WTC11 (cell line): ENCODE measurements around the gene CSNK1G3. TPM values are rescaled to one million over a fixed set of nuclear protein-coding genes. Genes with fewer than 3 reads are reported as not detected.

Experiments
- ATAC-seq: fragments of 200-7000 bp; cut with Tn5 transposase; 2 replicates; pipeline ENCODE4 v1.10.0; 2021; ENCODE audit warnings: mild to moderate bottlenecking, moderate library complexity
- CTCF ChIA-PET: fragments of 300-600 bp; sonication (Branson Sonifier 250); formaldehyde crosslinking; loops from one replicate; lab custom pipeline; 2021; ENCODE audit warnings: antibody characterized with exemption; lab: Charles Lee
- POLR2A ChIA-PET: fragments of 350-600 bp; sonication (Branson Sonifier 250); formaldehyde crosslinking; loops from one replicate; lab custom pipeline; 2021; ENCODE audit warnings: antibody characterized with exemption; lab: Charles Lee
- DNase-seq: peaks from one replicate; pipeline ENCODE4 v3.0.0; 2021; ENCODE audit warnings: low spot score
- H3K27ac Mint-ChIP-seq: 2 replicates; pipeline ENCODE4 v1.8.0; 2021; ENCODE audit warnings: mixed read lengths
- H3K27me3 Mint-ChIP-seq: 2 replicates; pipeline ENCODE4 v1.8.0; 2021; ENCODE audit warnings: low read depth, mild to moderate bottlenecking, moderate library complexity, mixed read lengths
- H3K36me3 Mint-ChIP-seq: 2 replicates; pipeline ENCODE4 v1.8.0; 2021; ENCODE audit warnings: mixed read lengths
- H3K4me1 Mint-ChIP-seq: 2 replicates; pipeline ENCODE4 v1.8.0; 2022; ENCODE audit warnings: mixed read lengths
- H3K4me3 Mint-ChIP-seq: 2 replicates; pipeline ENCODE4 v1.8.0; 2021; ENCODE audit warnings: mild to moderate bottlenecking, moderate library complexity, mixed read lengths
- H3K9me3 Mint-ChIP-seq: 2 replicates; pipeline ENCODE4 v1.8.0; 2021; ENCODE audit warnings: mixed read lengths
- CREM ChIP-seq: sonication (generic); formaldehyde crosslinking; IDR thresholded peaks from 2 replicates; pipeline ENCODE4 v1.8.1; 2022; ENCODE audit warnings: mild to moderate bottlenecking, missing genetic modification reagents, moderate library complexity
- EMX1 ChIP-seq: fragments of 250-450 bp; sonication (Bioruptor Pico); IDR thresholded peaks from 2 replicates; pipeline ENCODE4 v1.8.0; 2021; ENCODE audit warnings: mild to moderate bottlenecking
- FOXJ3 ChIP-seq: sonication (generic); formaldehyde crosslinking; IDR thresholded peaks from 2 replicates; pipeline ENCODE4 v1.9.0; 2021; ENCODE audit warnings: missing genetic modification reagents, mild to moderate bottlenecking, borderline replicate concordance
- GRHL2 ChIP-seq: fragments of 250-450 bp; sonication (Bioruptor Pico); IDR thresholded peaks from 2 replicates; pipeline ENCODE4 v1.8.0; 2022; ENCODE audit warnings: mild to moderate bottlenecking, moderate library complexity; ENCODE audit not compliant: insufficient replicate concordance, severe bottlenecking
- MYBL2 ChIP-seq: sonication (generic); formaldehyde crosslinking; IDR thresholded peaks from 2 replicates; pipeline ENCODE4 v1.8.1; 2023; ENCODE audit warnings: mild to moderate bottlenecking, moderate library complexity, missing genetic modification reagents
- NR3C1 ChIP-seq: sonication (generic); formaldehyde crosslinking; conservative IDR thresholded peaks from 2 replicates; pipeline ENCODE4 v1.8.1; 2023; ENCODE audit warnings: low read depth, mild to moderate bottlenecking, missing genetic modification reagents
- RORB ChIP-seq: fragments of 250-450 bp; sonication (Bioruptor Pico); IDR thresholded peaks from 2 replicates; pipeline ENCODE4 v1.9.0; 2021; ENCODE audit warnings: mild to moderate bottlenecking
- SP1 ChIP-seq: sonication (generic); formaldehyde crosslinking; conservative IDR thresholded peaks from 2 replicates; pipeline ENCODE4 v1.8.1; 2022; ENCODE audit warnings: missing genetic modification reagents
- TEAD4 ChIP-seq: sonication (generic); formaldehyde crosslinking; IDR thresholded peaks from 2 replicates; pipeline ENCODE4 v1.8.0; 2022; ENCODE audit warnings: mild to moderate bottlenecking, missing genetic modification reagents
- TP53 ChIP-seq: sonication (generic); formaldehyde crosslinking; IDR thresholded peaks from 2 replicates; pipeline ENCODE4 v1.8.1; 2023; ENCODE audit warnings: mild to moderate bottlenecking, missing genetic modification reagents
- ZNF121 ChIP-seq: sonication (generic); formaldehyde crosslinking; IDR thresholded peaks from 2 replicates; pipeline ENCODE4 v1.8.0; 2023; ENCODE audit warnings: missing genetic modification reagents
- ZNF263 ChIP-seq: sonication (generic); formaldehyde crosslinking; IDR thresholded peaks from 2 replicates; pipeline ENCODE4 v1.8.1; 2022; ENCODE audit warnings: low read depth, mild to moderate bottlenecking, moderate library complexity, missing genetic modification reagents
- ZNF423 ChIP-seq: fragments of 250-450 bp; sonication (Bioruptor Pico); IDR thresholded peaks from 2 replicates; pipeline ENCODE4 v2.1.2; 2022; ENCODE audit warnings: mild to moderate bottlenecking, moderate library complexity
- total RNA-seq: library from RNA; stranded (reverse); gene quantifications from 3 replicates; pipeline ENCODE4 v1.2.3, GENCODE V29; 2021
- TF ChIP-seq, protein P1 (sequence below): fragments of 250-450 bp; sonication (Bioruptor Pico); IDR thresholded peaks from 2 replicates; pipeline ENCODE4 v2.1.2; 2022; ENCODE audit warnings: mild to moderate bottlenecking, moderate library complexity
- TF ChIP-seq, protein P2 (sequence below): sonication (generic); formaldehyde crosslinking; IDR thresholded peaks from 2 replicates; pipeline ENCODE4 v1.8.1; 2023; ENCODE audit warnings: mild to moderate bottlenecking, missing genetic modification reagents, moderate library complexity
- TF ChIP-seq, protein P3 (sequence below): fragments of 200-600 bp; IDR thresholded peaks from 2 replicates; pipeline ENCODE4 v1.8.0; 2022; ENCODE audit warnings: antibody characterized with exemption
- TF ChIP-seq, protein P4 (sequence below): fragments of 250-450 bp; sonication (Bioruptor Pico); IDR thresholded peaks from 2 replicates; pipeline ENCODE4 v1.9.0; 2021; ENCODE audit warnings: moderate library complexity, mild to moderate bottlenecking, inconsistent platforms, borderline replicate concordance
- TF ChIP-seq, protein P5 (sequence below): sonication (generic); formaldehyde crosslinking; IDR thresholded peaks from 2 replicates; pipeline ENCODE4 v1.8.1; 2023; ENCODE audit warnings: mild to moderate bottlenecking, moderate library complexity, missing genetic modification reagents
- TF ChIP-seq, protein P6 (sequence below): sonication (generic); formaldehyde crosslinking; IDR thresholded peaks from 2 replicates; pipeline ENCODE4 v1.8.0; 2023; ENCODE audit warnings: mild to moderate bottlenecking, missing genetic modification reagents
- TF ChIP-seq, protein P7 (sequence below): sonication (generic); formaldehyde crosslinking; IDR thresholded peaks from 2 replicates; pipeline ENCODE4 v1.8.1; 2022; ENCODE audit warnings: mild to moderate bottlenecking, missing genetic modification reagents, moderate library complexity, borderline replicate concordance

The CSNK1G3 gene
- total RNA-seq, 1 experiment from 2014 or later = 51.2 TPM

DNA sequence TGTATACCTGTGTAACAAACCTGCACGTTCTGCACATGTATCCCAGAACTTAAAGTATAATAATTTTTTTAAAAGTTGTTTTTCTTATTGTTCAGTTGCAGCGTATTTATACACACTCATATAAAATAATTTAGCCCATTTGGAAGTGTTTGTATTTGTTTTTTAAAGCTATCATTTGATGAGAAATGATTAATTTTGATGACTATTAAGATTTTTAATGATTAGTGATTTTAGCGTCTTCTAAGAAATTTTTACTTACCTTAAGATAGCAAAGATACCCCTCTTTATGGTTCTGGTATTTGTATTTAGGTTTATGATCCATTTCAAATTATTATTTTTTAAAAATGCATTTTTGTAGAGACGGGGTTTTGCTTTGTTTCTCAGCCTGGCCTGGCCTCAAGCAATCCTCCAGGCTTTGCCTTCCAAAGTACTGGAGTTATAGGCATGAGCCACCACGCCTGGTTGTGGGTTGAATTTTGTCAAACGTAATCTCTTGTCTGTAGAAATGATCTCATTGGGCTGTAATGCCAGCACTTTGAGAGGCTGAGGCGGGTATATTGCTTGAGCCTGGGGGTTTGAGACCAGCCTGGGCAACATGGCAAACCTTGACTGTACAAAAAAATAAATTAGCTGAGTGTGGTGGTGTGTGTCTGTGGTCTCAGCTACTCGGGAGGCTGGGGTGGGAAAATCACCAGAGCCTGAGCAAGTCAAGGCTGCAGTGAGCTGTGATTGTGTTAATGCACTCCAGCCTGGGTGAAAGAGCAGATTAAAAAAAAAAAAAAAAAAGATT, 26.9 kb downstream of the CSNK1G3 start:
- DNase-seq = no peak
- Mint-ChIP-seq H3K27me3 (no peaks in the 10 kb centered on the region), H3K36me3 (0 out of 2 replicates have a peak, but pooled peaks cover under 1% of the 10 kb centered on the region), H3K9me3 (peaks cover under 1% of the 10 kb centered on the region; the same call in 1 of the 2 replicates), H3K4me3 (no peak overlapping the region), H3K4me1 (peaks cover 43% of the 10 kb centered on the region), H3K27ac (peak overlapping the region; percentile 80; the same call in 1 of the 2 replicates)
- peak; percentile 64 for ATAC-seq
- CTCF ChIA-PET = interaction anchor here (0.7 kb wide), 1 partner anchor 20 kb away, joined by 4 read pairs; no protein-coding TSS in a partner anchor
- TF ChIP-seq SP1 (CRISPR knock-in tag) = no peak
- no peak for TF ChIP-seq TP53 (CRISPR knock-in tag)
- TF ChIP-seq, protein P1, sequence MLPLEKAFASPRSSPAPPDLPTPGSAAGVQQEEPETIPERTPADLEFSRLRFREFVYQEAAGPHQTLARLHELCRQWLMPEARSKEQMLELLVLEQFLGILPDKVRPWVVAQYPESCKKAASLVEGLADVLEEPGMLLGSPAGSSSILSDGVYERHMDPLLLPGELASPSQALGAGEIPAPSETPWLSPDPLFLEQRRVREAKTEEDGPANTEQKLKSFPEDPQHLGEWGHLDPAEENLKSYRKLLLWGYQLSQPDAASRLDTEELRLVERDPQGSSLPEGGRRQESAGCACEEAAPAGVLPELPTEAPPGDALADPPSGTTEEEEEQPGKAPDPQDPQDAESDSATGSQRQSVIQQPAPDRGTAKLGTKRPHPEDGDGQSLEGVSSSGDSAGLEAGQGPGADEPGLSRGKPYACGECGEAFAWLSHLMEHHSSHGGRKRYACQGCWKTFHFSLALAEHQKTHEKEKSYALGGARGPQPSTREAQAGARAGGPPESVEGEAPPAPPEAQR = no peak
- TF ChIP-seq RORB (CRISPR knock-in tag) = no peak
- TF ChIP-seq FOXJ3 (CRISPR knock-in tag) = no peak
- POLR2A ChIA-PET = interaction anchor here (0.7 kb wide), 1 partner anchor 10 kb away, joined by 8 read pairs; no protein-coding TSS in a partner anchor

DNA sequence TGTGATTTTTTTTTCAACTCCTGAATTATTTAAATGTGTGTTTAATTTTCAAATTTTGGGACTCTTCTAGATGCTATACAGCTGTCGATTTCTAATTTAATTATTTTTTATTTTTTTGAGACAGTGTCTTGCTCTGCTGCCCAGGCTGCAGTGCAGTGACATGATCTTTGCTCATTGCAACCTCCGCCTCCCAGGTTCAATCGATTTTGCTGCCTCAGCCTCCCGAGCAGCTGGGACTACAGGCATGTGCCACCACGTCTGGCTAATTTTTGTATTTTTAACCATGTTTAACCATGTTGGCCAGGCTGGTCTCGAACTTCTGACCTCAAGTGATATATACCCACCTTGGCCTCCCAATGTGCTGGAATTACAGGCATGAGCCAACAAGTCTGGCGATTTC, 28.6 kb downstream of the CSNK1G3 start:
- peaks cover 34% of the 10 kb centered on the region for H3K4me1 Mint-ChIP-seq
- no peak overlapping the region for H3K4me3 Mint-ChIP-seq
- peaks cover 7% of the 10 kb centered on the region for H3K9me3 Mint-ChIP-seq
- TF ChIP-seq NR3C1 (CRISPR knock-in tag) (no peak), ZNF121 (CRISPR knock-in tag) (peak; percentile 73; the same call in 1 of the 2 replicates)
- TF ChIP-seq, protein P2, sequence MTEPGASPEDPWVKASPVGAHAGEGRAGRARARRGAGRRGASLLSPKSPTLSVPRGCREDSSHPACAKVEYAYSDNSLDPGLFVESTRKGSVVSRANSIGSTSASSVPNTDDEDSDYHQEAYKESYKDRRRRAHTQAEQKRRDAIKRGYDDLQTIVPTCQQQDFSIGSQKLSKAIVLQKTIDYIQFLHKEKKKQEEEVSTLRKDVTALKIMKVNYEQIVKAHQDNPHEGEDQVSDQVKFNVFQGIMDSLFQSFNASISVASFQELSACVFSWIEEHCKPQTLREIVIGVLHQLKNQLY (CRISPR knock-in tag) = no peak
- TF ChIP-seq, all 79 proteins: peak for 1
- ATAC-seq = no peak
- POLR2A ChIA-PET = no interaction called here
- Mint-ChIP-seq H3K27me3 (no peaks in the 10 kb centered on the region), H3K36me3 (peaks cover 9% of the 10 kb centered on the region), H3K27ac (no peak overlapping the region)
- CTCF ChIA-PET = interaction anchor here (1.2 kb wide), 1 partner anchor 135 kb away, joined by 3 read pairs; no protein-coding TSS in a partner anchor
- DNase-seq = no peak

DNA sequence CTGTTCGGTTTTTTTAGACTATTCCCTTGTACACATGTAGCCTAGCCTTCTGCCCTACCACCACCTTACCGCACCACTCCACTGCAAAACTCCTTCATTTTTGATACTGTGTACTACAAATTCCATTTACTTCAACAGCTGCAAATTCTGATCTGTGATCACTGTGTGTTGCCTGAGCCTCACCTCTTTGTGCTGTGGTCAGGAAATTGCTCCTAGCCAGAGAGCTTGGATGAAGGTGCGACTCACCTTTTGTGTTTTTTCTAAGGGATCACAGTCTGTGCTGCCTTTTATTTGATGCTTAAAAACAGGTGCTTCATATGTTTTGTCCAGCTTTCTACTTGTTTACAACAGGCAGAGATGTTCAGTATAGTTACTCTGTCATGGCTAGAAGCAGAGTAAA, 31.5 kb downstream of the CSNK1G3 start:
- peaks cover 10% of the 10 kb centered on the region for H3K36me3 Mint-ChIP-seq
- DNase-seq (no peak), ATAC-seq (peak; percentile 38)
- H3K4me1 Mint-ChIP-seq = peaks cover 21% of the 10 kb centered on the region
- ChIA-PET POLR2A (interaction anchor here (0.6 to 2.2 kb wide), 3 partner anchors 32 to 1758 kb away, joined by 3 to 6 read pairs (median 4); partner anchors contain the start of genes CEP120 and CSNK1G3), CTCF (interaction anchor here (1.2 to 1.4 kb wide), 2 partner anchors 25 to 120 kb away, joined by 3 to 5 read pairs; partner anchors contain the start of gene CEP120)
- H3K9me3 Mint-ChIP-seq = peaks cover 7% of the 10 kb centered on the region
- no peaks in the 10 kb centered on the region for H3K27me3 Mint-ChIP-seq
- peak overlapping the region; percentile 54 for H3K27ac Mint-ChIP-seq
- no peak overlapping the region for H3K4me3 Mint-ChIP-seq
- no peak for TF ChIP-seq ZNF423 (CRISPR knock-in tag)
- TF ChIP-seq, protein P3, sequence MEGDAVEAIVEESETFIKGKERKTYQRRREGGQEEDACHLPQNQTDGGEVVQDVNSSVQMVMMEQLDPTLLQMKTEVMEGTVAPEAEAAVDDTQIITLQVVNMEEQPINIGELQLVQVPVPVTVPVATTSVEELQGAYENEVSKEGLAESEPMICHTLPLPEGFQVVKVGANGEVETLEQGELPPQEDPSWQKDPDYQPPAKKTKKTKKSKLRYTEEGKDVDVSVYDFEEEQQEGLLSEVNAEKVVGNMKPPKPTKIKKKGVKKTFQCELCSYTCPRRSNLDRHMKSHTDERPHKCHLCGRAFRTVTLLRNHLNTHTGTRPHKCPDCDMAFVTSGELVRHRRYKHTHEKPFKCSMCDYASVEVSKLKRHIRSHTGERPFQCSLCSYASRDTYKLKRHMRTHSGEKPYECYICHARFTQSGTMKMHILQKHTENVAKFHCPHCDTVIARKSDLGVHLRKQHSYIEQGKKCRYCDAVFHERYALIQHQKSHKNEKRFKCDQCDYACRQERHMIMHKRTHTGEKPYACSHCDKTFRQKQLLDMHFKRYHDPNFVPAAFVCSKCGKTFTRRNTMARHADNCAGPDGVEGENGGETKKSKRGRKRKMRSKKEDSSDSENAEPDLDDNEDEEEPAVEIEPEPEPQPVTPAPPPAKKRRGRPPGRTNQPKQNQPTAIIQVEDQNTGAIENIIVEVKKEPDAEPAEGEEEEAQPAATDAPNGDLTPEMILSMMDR = no peak
- TF ChIP-seq CREM (CRISPR knock-in tag) = no peak
- TF ChIP-seq, protein P4, sequence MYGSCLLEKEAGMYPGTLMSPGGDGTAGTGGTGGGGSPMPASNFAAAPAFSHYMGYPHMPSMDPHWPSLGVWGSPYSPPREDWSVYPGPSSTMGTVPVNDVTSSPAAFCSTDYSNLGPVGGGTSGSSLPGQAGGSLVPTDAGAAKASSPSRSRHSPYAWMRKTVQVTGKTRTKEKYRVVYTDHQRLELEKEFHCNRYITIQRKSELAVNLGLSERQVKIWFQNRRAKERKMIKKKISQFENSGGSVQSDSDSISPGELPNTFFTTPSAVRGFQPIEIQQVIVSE (CRISPR knock-in tag) = no peak
- TF ChIP-seq GRHL2 (CRISPR knock-in tag) = no peak
- TF ChIP-seq, protein P5, sequence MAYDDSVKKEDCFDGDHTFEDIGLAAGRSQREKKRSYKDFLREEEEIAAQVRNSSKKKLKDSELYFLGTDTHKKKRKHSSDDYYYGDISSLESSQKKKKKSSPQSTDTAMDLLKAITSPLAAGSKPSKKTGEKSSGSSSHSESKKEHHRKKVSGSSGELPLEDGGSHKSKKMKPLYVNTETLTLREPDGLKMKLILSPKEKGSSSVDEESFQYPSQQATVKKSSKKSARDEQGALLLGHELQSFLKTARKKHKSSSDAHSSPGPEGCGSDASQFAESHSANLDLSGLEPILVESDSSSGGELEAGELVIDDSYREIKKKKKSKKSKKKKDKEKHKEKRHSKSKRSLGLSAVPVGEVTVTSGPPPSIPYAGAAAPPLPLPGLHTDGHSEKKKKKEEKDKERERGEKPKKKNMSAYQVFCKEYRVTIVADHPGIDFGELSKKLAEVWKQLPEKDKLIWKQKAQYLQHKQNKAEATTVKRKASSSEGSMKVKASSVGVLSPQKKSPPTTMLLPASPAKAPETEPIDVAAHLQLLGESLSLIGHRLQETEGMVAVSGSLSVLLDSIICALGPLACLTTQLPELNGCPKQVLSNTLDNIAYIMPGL (CRISPR knock-in tag) = no peak
- TF ChIP-seq EMX1 (CRISPR knock-in tag) = no peak
- TF ChIP-seq, protein P6, sequence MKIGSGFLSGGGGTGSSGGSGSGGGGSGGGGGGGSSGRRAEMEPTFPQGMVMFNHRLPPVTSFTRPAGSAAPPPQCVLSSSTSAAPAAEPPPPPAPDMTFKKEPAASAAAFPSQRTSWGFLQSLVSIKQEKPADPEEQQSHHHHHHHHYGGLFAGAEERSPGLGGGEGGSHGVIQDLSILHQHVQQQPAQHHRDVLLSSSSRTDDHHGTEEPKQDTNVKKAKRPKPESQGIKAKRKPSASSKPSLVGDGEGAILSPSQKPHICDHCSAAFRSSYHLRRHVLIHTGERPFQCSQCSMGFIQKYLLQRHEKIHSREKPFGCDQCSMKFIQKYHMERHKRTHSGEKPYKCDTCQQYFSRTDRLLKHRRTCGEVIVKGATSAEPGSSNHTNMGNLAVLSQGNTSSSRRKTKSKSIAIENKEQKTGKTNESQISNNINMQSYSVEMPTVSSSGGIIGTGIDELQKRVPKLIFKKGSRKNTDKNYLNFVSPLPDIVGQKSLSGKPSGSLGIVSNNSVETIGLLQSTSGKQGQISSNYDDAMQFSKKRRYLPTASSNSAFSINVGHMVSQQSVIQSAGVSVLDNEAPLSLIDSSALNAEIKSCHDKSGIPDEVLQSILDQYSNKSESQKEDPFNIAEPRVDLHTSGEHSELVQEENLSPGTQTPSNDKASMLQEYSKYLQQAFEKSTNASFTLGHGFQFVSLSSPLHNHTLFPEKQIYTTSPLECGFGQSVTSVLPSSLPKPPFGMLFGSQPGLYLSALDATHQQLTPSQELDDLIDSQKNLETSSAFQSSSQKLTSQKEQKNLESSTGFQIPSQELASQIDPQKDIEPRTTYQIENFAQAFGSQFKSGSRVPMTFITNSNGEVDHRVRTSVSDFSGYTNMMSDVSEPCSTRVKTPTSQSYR = no peak
- TF ChIP-seq TEAD4 (CRISPR knock-in tag) = no peak
- TF ChIP-seq MYBL2 (CRISPR knock-in tag) = no peak
- TF ChIP-seq ZNF263 (CRISPR knock-in tag) = no peak
- no peak for TF ChIP-seq TP53 (CRISPR knock-in tag)
- TF ChIP-seq, protein P7, sequence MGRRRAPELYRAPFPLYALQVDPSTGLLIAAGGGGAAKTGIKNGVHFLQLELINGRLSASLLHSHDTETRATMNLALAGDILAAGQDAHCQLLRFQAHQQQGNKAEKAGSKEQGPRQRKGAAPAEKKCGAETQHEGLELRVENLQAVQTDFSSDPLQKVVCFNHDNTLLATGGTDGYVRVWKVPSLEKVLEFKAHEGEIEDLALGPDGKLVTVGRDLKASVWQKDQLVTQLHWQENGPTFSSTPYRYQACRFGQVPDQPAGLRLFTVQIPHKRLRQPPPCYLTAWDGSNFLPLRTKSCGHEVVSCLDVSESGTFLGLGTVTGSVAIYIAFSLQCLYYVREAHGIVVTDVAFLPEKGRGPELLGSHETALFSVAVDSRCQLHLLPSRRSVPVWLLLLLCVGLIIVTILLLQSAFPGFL = no peak
